ENCODE data around the gene NAV2.

GRCh38 chr11:20155683-20156279, 443.1 kb downstream of the NAV2 start:
- TF ChIP-seq, protein P1, sequence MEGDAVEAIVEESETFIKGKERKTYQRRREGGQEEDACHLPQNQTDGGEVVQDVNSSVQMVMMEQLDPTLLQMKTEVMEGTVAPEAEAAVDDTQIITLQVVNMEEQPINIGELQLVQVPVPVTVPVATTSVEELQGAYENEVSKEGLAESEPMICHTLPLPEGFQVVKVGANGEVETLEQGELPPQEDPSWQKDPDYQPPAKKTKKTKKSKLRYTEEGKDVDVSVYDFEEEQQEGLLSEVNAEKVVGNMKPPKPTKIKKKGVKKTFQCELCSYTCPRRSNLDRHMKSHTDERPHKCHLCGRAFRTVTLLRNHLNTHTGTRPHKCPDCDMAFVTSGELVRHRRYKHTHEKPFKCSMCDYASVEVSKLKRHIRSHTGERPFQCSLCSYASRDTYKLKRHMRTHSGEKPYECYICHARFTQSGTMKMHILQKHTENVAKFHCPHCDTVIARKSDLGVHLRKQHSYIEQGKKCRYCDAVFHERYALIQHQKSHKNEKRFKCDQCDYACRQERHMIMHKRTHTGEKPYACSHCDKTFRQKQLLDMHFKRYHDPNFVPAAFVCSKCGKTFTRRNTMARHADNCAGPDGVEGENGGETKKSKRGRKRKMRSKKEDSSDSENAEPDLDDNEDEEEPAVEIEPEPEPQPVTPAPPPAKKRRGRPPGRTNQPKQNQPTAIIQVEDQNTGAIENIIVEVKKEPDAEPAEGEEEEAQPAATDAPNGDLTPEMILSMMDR (IDR thresholded peaks at IDR 0.05; ENCODE audit: poor library complexity, severe bottlenecking), result no peak
- TF ChIP-seq POLR2AphosphoS5 (IDR thresholded peaks at IDR 0.05), result no peak
- TF ChIP-seq TAF1 (IDR thresholded peaks at IDR 0.05; ENCODE audit: low read depth), result no peak
- TF ChIP-seq EP300 (conservative IDR thresholded peaks at IDR 0.05; ENCODE audit: poor library complexity, severe bottlenecking), result no peak
- no peak for TF ChIP-seq REST (IDR thresholded peaks at IDR 0.05; ENCODE audit: borderline replicate concordance)
- TF ChIP-seq SMC3 (conservative IDR thresholded peaks at IDR 0.05; ENCODE audit: poor library complexity), result no peak
- TF ChIP-seq EZH2 (IDR thresholded peaks at IDR 0.05; ENCODE audit: borderline replicate concordance, insufficient read depth, low read length, poor library complexity, severe bottlenecking), result no peak
- TF ChIP-seq MXI1 (conservative IDR thresholded peaks at IDR 0.05; ENCODE audit: poor library complexity, severe bottlenecking), result no peak
- no peak for TF ChIP-seq RAD21 (conservative IDR thresholded peaks at IDR 0.05)

Measured in neural cell (in vitro differentiated cells).